Measurements from ENCODE around the gene SESN2. TPM values are rescaled to one million over a fixed set of nuclear protein-coding genes. Genes with fewer than 3 reads are reported as not detected.
A peak's percentile ranks its signal among the peaks of the same experiment; 100 is the strongest.

SESN2 gene
- 22.2 and 25.8 TPM in 2 replicates for total RNA-seq
- long read RNA-seq, partial matches to known transcripts = 0 of 3 reads
- long read RNA-seq, other reads (novel, unspliced or antisense) = 0 of 3 reads

- Mint-ChIP-seq H3K27ac (peak within 1 kb of the TSS; percentile 68), H3K36me3 (ENCODE audit: insufficient read depth) (no peaks in the 10 kb centered on the region), H3K27me3 (peaks cover 5% of the 10 kb centered on the region), H3K9me3 (ENCODE audit: low read depth) (no peaks in the 10 kb centered on the region), H3K4me3 (ENCODE audit: low read depth) (peak within 1 kb of the TSS; percentile 71), H3K4me1 (ENCODE audit: low read depth) (peaks cover 19% of the 10 kb centered on the region)
- no peak for TF ChIP-seq CTCF (IDR thresholded peaks at IDR 0.05; ENCODE audit: unreplicated experiment)
- peak; percentile 98 for DNase-seq (ENCODE audit: low spot score, unreplicated experiment)
Measured at GRCh38 chr1:28259252-28259933, at the start of gene SESN2. Gene SESN2, plus strand, starts transcription at chr1:28259518. Its CDS starts 330 bp downstream, at chr1:28259848.

GRCh38 chr1:28209700-28210099 is 49.6 kb upstream of the SESN2 start:
- H3K36me3 Mint-ChIP-seq (ENCODE audit: insufficient read depth) = peaks cover 10% of the 10 kb centered on the region
- no peaks in the 10 kb centered on the region for H3K27me3 Mint-ChIP-seq
- no peak overlapping the region for H3K4me3 Mint-ChIP-seq (ENCODE audit: low read depth)
- DNase-seq (ENCODE audit: low spot score, unreplicated experiment) = no peak
- no peak for TF ChIP-seq CTCF (IDR thresholded peaks at IDR 0.05; ENCODE audit: unreplicated experiment)
- no peaks in the 10 kb centered on the region for H3K4me1 Mint-ChIP-seq (ENCODE audit: low read depth)
- H3K9me3 Mint-ChIP-seq (ENCODE audit: low read depth) = no peaks in the 10 kb centered on the region
- no peak overlapping the region for H3K27ac Mint-ChIP-seq

- H3K27ac Mint-ChIP-seq = no peak overlapping the region
- H3K4me3 Mint-ChIP-seq (ENCODE audit: low read depth) = no peak overlapping the region
- no peak for TF ChIP-seq CTCF (IDR thresholded peaks at IDR 0.05; ENCODE audit: unreplicated experiment)
- H3K27me3 Mint-ChIP-seq = no peaks in the 10 kb centered on the region
- peaks cover 7% of the 10 kb centered on the region for H3K36me3 Mint-ChIP-seq (ENCODE audit: insufficient read depth)
- H3K4me1 Mint-ChIP-seq (ENCODE audit: low read depth) = no peaks in the 10 kb centered on the region
- H3K9me3 Mint-ChIP-seq (ENCODE audit: low read depth) = no peaks in the 10 kb centered on the region
- DNase-seq (ENCODE audit: low spot score, unreplicated experiment) = no peak
Measured at GRCh38 chr1:28213315-28213714, 46.0 kb upstream of the SESN2 start.

GRCh38 chr1:28229089-28229488 is 30.2 kb upstream of the SESN2 start:
- H3K9me3 Mint-ChIP-seq (ENCODE audit: low read depth) = no peaks in the 10 kb centered on the region
- H3K27ac Mint-ChIP-seq = no peak overlapping the region
- no peaks in the 10 kb centered on the region for H3K27me3 Mint-ChIP-seq
- H3K4me3 Mint-ChIP-seq (ENCODE audit: low read depth) = no peak overlapping the region
- no peak for DNase-seq (ENCODE audit: low spot score, unreplicated experiment)
- no peak for TF ChIP-seq CTCF (IDR thresholded peaks at IDR 0.05; ENCODE audit: unreplicated experiment)
- H3K36me3 Mint-ChIP-seq (ENCODE audit: insufficient read depth) = peaks cover 13% of the 10 kb centered on the region
- H3K4me1 Mint-ChIP-seq (ENCODE audit: low read depth) = peaks cover 10% of the 10 kb centered on the region

GRCh38 chr1:28229996-28230395 is 29.3 kb upstream of the SESN2 start:
- Mint-ChIP-seq H3K4me3 (ENCODE audit: low read depth) (no peak overlapping the region), H3K9me3 (ENCODE audit: low read depth) (no peaks in the 10 kb centered on the region), H3K4me1 (ENCODE audit: low read depth) (peaks cover 10% of the 10 kb centered on the region), H3K36me3 (ENCODE audit: insufficient read depth) (peaks cover 13% of the 10 kb centered on the region), H3K27ac (no peak overlapping the region), H3K27me3 (no peaks in the 10 kb centered on the region)
- DNase-seq (ENCODE audit: low spot score, unreplicated experiment) = no peak
- no peak for TF ChIP-seq CTCF (IDR thresholded peaks at IDR 0.05; ENCODE audit: unreplicated experiment)

Data from progenitor cell of endocrine pancreas (in vitro differentiated cells).